GM12878 (cell line): ENCODE measurements around the gene DEGS2. TPM values are rescaled to one million over a fixed set of nuclear protein-coding genes. Genes with fewer than 3 reads are reported as not detected.

ENCODE experiments used
- ATAC-seq: fragments of 200-7000 bp; cut with Tn5 transposase; 3 replicates; pipeline ENCODE4 v1.9.1; 2020; ENCODE audit warnings: mild to moderate bottlenecking, moderate library complexity
- BruUV-seq: library from RNA; stranded (reverse); fragments of 400-500 nt; replicated peaks from 2 replicates; lab custom pipeline; 2021; lab: Mats Ljungman, UMichigan
- CTCF ChIA-PET: fragments of 300-600 bp; sonication (Branson Sonifier 250); formaldehyde crosslinking; extraction: SDS; loops from one replicate; lab custom pipeline; 2021; ENCODE audit warnings: inconsistent platforms; lab: Yijun Ruan, JAX
- POLR2A ChIA-PET: fragments of 350-600 bp; formaldehyde crosslinking; extraction: SDS; loops from one replicate; lab custom pipeline; 2021; ENCODE audit warnings: inconsistent platforms; lab: Charles Lee
- RAD21 ChIA-PET: fragments of 300-600 bp; sonication (Branson Sonifier 250); formaldehyde crosslinking; loops from one replicate; lab custom pipeline; 2023; ENCODE audit warnings: antibody characterized with exemption; ENCODE audit not compliant: unreplicated experiment; lab: Charles Lee
- SMC1A ChIA-PET: fragments of 300-600 bp; sonication (Branson Sonifier 250); formaldehyde crosslinking; loops from one replicate; lab custom pipeline; 2023; ENCODE audit not compliant: unreplicated experiment, uncharacterized antibody; lab: Charles Lee
- DNase-seq: peaks from one replicate; pipeline ENCODE4 v3.0.0-alpha.2; 2011; ENCODE audit warnings: low read depth, low spot score
- FAIRE-seq: peaks from 3 replicates; lab custom pipeline; 2011; peaks lifted over from hg19 to GRCh38; lab: Jason Lieb, UNC
- H2AFZ ChIP-seq: 2 replicates; pipeline ENCODE4 v1.6.0; 2011; ENCODE audit warnings: low read depth, low read length, control low read depth; ENCODE audit not compliant: control insufficient read depth
- H3K27ac ChIP-seq: 2 replicates; pipeline ENCODE4 v1.5.1; 2011; ENCODE audit warnings: control low read depth; ENCODE audit not compliant: control insufficient read depth, insufficient read depth
- H3K27me3 ChIP-seq, 2 experiments: replicated peaks in 1 of 2; 2 replicates each; pipeline versions ENCODE4 v1.6.0 to v1.6.1; 2011; ENCODE audit warnings: low read length in 1 of 2; ENCODE audit not compliant: control insufficient read depth in 2 of 2, insufficient read depth in 2 of 2
- H3K36me3 ChIP-seq, 2 experiments: 2 replicates each; pipeline ENCODE4 v1.5.1; 2011; ENCODE audit warnings: low read length in 1 of 2; ENCODE audit not compliant: control insufficient read depth in 2 of 2, insufficient read depth in 2 of 2
- H3K4me1 ChIP-seq: 2 replicates; pipeline ENCODE4 v1.6.1; 2011; ENCODE audit warnings: mild to moderate bottlenecking, low read length, moderate library complexity, mixed read lengths; ENCODE audit not compliant: control insufficient read depth, insufficient read depth
- H3K4me2 ChIP-seq: 2 replicates; pipeline ENCODE4 v1.6.0; 2011; ENCODE audit warnings: control low read depth; ENCODE audit not compliant: control insufficient read depth, insufficient read depth
- H3K4me3 ChIP-seq: fragments of 200-600 bp; sonication (generic); 2 replicates; pipeline ENCODE4 v1.5.1; 2016
- H3K79me2 ChIP-seq: 2 replicates; pipeline ENCODE4 v1.6.0; 2011; ENCODE audit warnings: low read length; ENCODE audit not compliant: control insufficient read depth, insufficient read depth
- H3K9ac ChIP-seq: 2 replicates; pipeline ENCODE4 v1.8.0; 2011; ENCODE audit warnings: low read length, control low read depth, mixed read lengths; ENCODE audit not compliant: control insufficient read depth, insufficient read depth
- H3K9me3 ChIP-seq: replicated peaks from 3 replicates; pipeline ENCODE4 v1.5.1; 2011; ENCODE audit warnings: mild to moderate bottlenecking, low read length; ENCODE audit not compliant: control insufficient read depth, insufficient read depth
- H4K20me1 ChIP-seq: 2 replicates; pipeline ENCODE4 v1.6.0; 2011; ENCODE audit not compliant: control insufficient read depth, insufficient read depth
- ATF3 ChIP-seq: IDR thresholded peaks from 2 replicates; pipeline ENCODE4 v1.6.1; 2011; ENCODE audit warnings: low read depth, mild to moderate bottlenecking, low read length, moderate library complexity, borderline replicate concordance; ENCODE audit errors: extremely low read depth
- DPF2 ChIP-seq: fragments of 450-650 bp; IDR thresholded peaks from 2 replicates; pipeline ENCODE4 v1.6.1; 2017; ENCODE audit warnings: mild to moderate bottlenecking
- EED ChIP-seq: sonication (generic); IDR thresholded peaks from 2 replicates; pipeline ENCODE4 v1.6.1; 2016; ENCODE audit warnings: antibody characterized with exemption, low read depth
- IRF5 ChIP-seq: fragments of 450-650 bp; IDR thresholded peaks from 2 replicates; pipeline ENCODE4 v1.6.1; 2017; ENCODE audit warnings: borderline replicate concordance
- KDM1A ChIP-seq: fragments of 200-600 bp; sonication (generic); IDR thresholded peaks from 2 replicates; pipeline ENCODE4 v1.6.1; 2016; ENCODE audit warnings: borderline replicate concordance
- MEF2A ChIP-seq: IDR thresholded peaks from 2 replicates; pipeline ENCODE4 v1.6.1; 2011; ENCODE audit warnings: low read depth, mild to moderate bottlenecking, low read length, moderate library complexity; ENCODE audit not compliant: insufficient read depth
- POLR2A ChIP-seq: IDR thresholded peaks from 2 replicates; pipeline ENCODE4 v1.6.1; 2011; ENCODE audit warnings: low read depth, mild to moderate bottlenecking, low read length
- POU2F2 ChIP-seq: IDR thresholded peaks from 3 replicates; pipeline ENCODE4 v1.6.1; 2011; ENCODE audit warnings: low read depth, mild to moderate bottlenecking, low read length, borderline replicate concordance
- RAD51 ChIP-seq: fragments of 450-650 bp; IDR thresholded peaks from 2 replicates; pipeline ENCODE4 v1.6.1; 2016; ENCODE audit warnings: moderate library complexity, mild to moderate bottlenecking, inconsistent platforms
- RUNX3 ChIP-seq: IDR thresholded peaks from 2 replicates; pipeline ENCODE4 v1.6.1; 2012; ENCODE audit warnings: low read length, inconsistent platforms
- SKIL ChIP-seq: fragments of 450-650 bp; IDR thresholded peaks from 2 replicates; pipeline ENCODE4 v1.6.1; 2017; ENCODE audit warnings: mild to moderate bottlenecking, low read depth, inconsistent platforms; ENCODE audit not compliant: poor library complexity, severe bottlenecking
- ZNF384 ChIP-seq: IDR thresholded peaks from 2 replicates; pipeline ENCODE4 v1.6.1; 2012; ENCODE audit warnings: low read depth, mild to moderate bottlenecking, low read length, improper control_type of control experiment, borderline replicate concordance
- WGBS: methylation state at CpG from one replicate; pipeline ENCODE4 v1.1.6; 2016; ENCODE audit warnings: low lambda C conversion rate; ENCODE audit not compliant: insufficient replicate concordance, insufficient coverage; ENCODE audit errors: missing lambda C conversion rate; 5-methylcytosine and 5-hydroxymethylcytosine counted together
- in situ Hi-C: fragments of 300-500 bp; cut with MboI; formaldehyde crosslinking; loops from 9 replicates; pipeline ENCODE4 v1.14.3; 2018; ENCODE audit warnings: mixed read lengths
- intact Hi-C: fragments of 100-400 bp; cut with micrococcal nuclease; formaldehyde crosslinking; loops from one replicate; pipeline ENCODE4 v1.14.2; 2022; ENCODE audit not compliant: unreplicated experiment
- polyA plus RNA-seq, 11 experiments: library from polyadenylated mRNA; depleted of rRNA in 4 of 11; unstranded in 6 of 11; stranded (reverse) in 5 of 11; fragments of >200 nt; fragmentation: Nextera tagmentation in 4 of 11; fragmentation: Illumina TruSeq in 1 of 11; extraction: Ambion mirVana in 4 of 11; extraction: Trizol in 1 of 11; gene quantifications; 1 replicate in 1 of 11; 2 replicates in 10 of 11; pipeline versions ENCODE4 v1.2.1 to v1.2.3, GENCODE V29; 2011 to 2016; ENCODE audit warnings: inconsistent platforms in 2 of 11, missing spikeins in 2 of 11, low read depth in 1 of 11
- total RNA-seq, 4 experiments: library from RNA; depleted of rRNA in 3 of 4; stranded (reverse); fragments of >200 nt in 3 of 4; fragmentation: Illumina TruSeq in 1 of 4; extraction: Trizol in 1 of 4; gene quantifications; 2 replicates each; pipeline versions ENCODE4 v1.2.1 to v1.2.3, GENCODE V29; 2013 to 2021
- TF ChIP-seq, protein P1 (sequence below): IDR thresholded peaks from 2 replicates; pipeline ENCODE4 v1.6.1; 2011; ENCODE audit warnings: borderline replicate concordance, low read depth, mild to moderate bottlenecking, moderate library complexity, low read length; ENCODE audit not compliant: insufficient read depth, poor library complexity, severe bottlenecking
- TF ChIP-seq, protein P2 (sequence below): fragments of 450-650 bp; IDR thresholded peaks from 2 replicates; pipeline ENCODE4 v1.6.1; 2016; ENCODE audit warnings: mild to moderate bottlenecking, moderate library complexity, borderline replicate concordance

The DEGS2 gene
- total and polyA plus RNA-seq, 10 of the 15 experiments (the other 5 are each of a cell fraction or from before 2014, with no cell fraction given), result 0.01 to 2.5 (median 0.45) TPM; not detected in 1

GRCh38 chr14:100115236-100115635 is 44.2 kb downstream of the DEGS2 start:
- ATAC-seq, result no peak
- BruUV-seq, result no TSS peak
- intact Hi-C loops, result no loop called here
- Histone ChIP-seq H3K36me3 (peaks cover 4 to 18% of the 10 kb centered on the region in 2 experiments; a peak in 3 of 4 replicates), H3K4me1 (no peaks in the 10 kb centered on the region), H3K27ac (no peak overlapping the region), H2AFZ (no peak overlapping the region), H3K79me2 (no peaks in the 10 kb centered on the region), H3K9me3 (no peaks in the 10 kb centered on the region), H3K4me3 (no peak overlapping the region), H4K20me1 (no peaks in the 10 kb centered on the region), H3K9ac (no peak overlapping the region), H3K4me2 (no peak overlapping the region), H3K27me3 (no peaks in the 10 kb centered on the region)
- SMC1A ChIA-PET, result no interaction called here
- over 99% methylated on average over 6 of the region's 6 CpGs for WGBS
- no peak for DNase-seq
- FAIRE-seq, result no peak
- CTCF ChIA-PET, result interaction anchor here (1.5 to 1.8 kb wide), 3 partner anchors 60 to 132 kb away, joined by 3 to 5 read pairs (median 4); no protein-coding TSS in a partner anchor
- RAD21 ChIA-PET, result no interaction called here
- in situ Hi-C loops, result no loop called here
- POLR2A ChIA-PET, result no interaction called here
- no peak for TF ChIP-seq DPF2
- TF ChIP-seq, protein P1, sequence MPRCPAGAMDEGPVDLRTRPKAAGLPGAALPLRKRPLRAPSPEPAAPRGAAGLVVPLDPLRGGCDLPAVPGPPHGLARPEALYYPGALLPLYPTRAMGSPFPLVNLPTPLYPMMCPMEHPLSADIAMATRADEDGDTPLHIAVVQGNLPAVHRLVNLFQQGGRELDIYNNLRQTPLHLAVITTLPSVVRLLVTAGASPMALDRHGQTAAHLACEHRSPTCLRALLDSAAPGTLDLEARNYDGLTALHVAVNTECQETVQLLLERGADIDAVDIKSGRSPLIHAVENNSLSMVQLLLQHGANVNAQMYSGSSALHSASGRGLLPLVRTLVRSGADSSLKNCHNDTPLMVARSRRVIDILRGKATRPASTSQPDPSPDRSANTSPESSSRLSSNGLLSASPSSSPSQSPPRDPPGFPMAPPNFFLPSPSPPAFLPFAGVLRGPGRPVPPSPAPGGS, result no peak
- no peak for TF ChIP-seq POU2F2
- TF ChIP-seq IRF5, result no peak
- no peak for TF ChIP-seq EED
- TF ChIP-seq RUNX3, result no peak
- TF ChIP-seq POLR2A, result no peak
- no peak for TF ChIP-seq RAD51
- TF ChIP-seq, protein P2, sequence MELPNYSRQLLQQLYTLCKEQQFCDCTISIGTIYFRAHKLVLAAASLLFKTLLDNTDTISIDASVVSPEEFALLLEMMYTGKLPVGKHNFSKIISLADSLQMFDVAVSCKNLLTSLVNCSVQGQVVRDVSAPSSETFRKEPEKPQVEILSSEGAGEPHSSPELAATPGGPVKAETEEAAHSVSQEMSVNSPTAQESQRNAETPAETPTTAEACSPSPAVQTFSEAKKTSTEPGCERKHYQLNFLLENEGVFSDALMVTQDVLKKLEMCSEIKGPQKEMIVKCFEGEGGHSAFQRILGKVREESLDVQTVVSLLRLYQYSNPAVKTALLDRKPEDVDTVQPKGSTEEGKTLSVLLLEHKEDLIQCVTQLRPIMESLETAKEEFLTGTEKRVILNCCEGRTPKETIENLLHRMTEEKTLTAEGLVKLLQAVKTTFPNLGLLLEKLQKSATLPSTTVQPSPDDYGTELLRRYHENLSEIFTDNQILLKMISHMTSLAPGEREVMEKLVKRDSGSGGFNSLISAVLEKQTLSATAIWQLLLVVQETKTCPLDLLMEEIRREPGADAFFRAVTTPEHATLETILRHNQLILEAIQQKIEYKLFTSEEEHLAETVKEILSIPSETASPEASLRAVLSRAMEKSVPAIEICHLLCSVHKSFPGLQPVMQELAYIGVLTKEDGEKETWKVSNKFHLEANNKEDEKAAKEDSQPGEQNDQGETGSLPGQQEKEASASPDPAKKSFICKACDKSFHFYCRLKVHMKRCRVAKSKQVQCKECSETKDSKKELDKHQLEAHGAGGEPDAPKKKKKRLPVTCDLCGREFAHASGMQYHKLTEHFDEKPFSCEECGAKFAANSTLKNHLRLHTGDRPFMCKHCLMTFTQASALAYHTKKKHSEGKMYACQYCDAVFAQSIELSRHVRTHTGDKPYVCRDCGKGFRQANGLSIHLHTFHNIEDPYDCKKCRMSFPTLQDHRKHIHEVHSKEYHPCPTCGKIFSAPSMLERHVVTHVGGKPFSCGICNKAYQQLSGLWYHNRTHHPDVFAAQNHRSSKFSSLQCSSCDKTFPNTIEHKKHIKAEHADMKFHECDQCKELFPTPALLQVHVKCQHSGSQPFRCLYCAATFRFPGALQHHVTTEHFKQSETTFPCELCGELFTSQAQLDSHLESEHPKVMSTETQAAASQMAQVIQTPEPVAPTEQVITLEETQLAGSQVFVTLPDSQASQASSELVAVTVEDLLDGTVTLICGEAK, result no peak
- no peak for TF ChIP-seq KDM1A
- no peak for TF ChIP-seq MEF2A
- TF ChIP-seq ATF3, result no peak
- TF ChIP-seq ZNF384, result no peak
- no peak for TF ChIP-seq SKIL
